Activated CD8-positive, alpha-beta memory T cell treated with anti-CD3 and anti-CD28 coated beads, Interleukin-2, amount 50 U/mL, for 24 hours (primary cell): ENCODE data around the gene MARCHF2.

Experiments
- DNase-seq: peaks from one replicate; pipeline ENCODE4 v3.0.0-alpha.2; 2020; ENCODE audit errors: extremely low read depth

The MARCHF2 gene

GRCh38 chr19:8387688-8388611 is 25.2 kb upstream of the MARCHF2 start:
- no peak for DNase-seq

GRCh38 chr19:8388612-8388958 is 24.5 kb upstream of the MARCHF2 start:
- no peak for DNase-seq

GRCh38 chr19:8389891-8390616 is 23.1 kb upstream of the MARCHF2 start, which contains the start of gene RAB11B:
Gene RAB11B (plus strand): TSS chr19:8390360. CDS start chr19:8390417, 57 bp downstream.
- DNase-seq = peak; percentile 96

GRCh38 chr19:8390617-8390981 is 22.5 kb upstream of the MARCHF2 start:
- peak; percentile 73 for DNase-seq

GRCh38 chr19:8391198-8392016 is 21.7 kb upstream of the MARCHF2 start:
- no peak for DNase-seq

- DNase-seq = no peak
Observed at GRCh38 chr19:8392017-8392591, 21.0 kb upstream of the MARCHF2 start.

- no peak for DNase-seq
Observed at GRCh38 chr19:8393192-8393870, 19.8 kb upstream of the MARCHF2 start.

GRCh38 chr19:8393871-8394250 is 19.2 kb upstream of the MARCHF2 start:
- no peak for DNase-seq

- no peak for DNase-seq
Observed at GRCh38 chr19:8395621-8396082, 17.5 kb upstream of the MARCHF2 start.

GRCh38 chr19:8396185-8396562 is 16.9 kb upstream of the MARCHF2 start:
- DNase-seq = no peak

- DNase-seq = peak; percentile 31
Observed at GRCh38 chr19:8396563-8397203, 16.4 kb upstream of the MARCHF2 start.

- no peak for DNase-seq
Observed at GRCh38 chr19:8397271-8397670, 15.8 kb upstream of the MARCHF2 start.

- no peak for DNase-seq
Observed at GRCh38 chr19:8397746-8398310, 15.3 kb upstream of the MARCHF2 start.

GRCh38 chr19:8398311-8398771 is 14.8 kb upstream of the MARCHF2 start:
- DNase-seq = no peak

- no peak for DNase-seq
Observed at GRCh38 chr19:8399681-8400188, 13.4 kb upstream of the MARCHF2 start.

GRCh38 chr19:8401981-8402411 is 11.1 kb upstream of the MARCHF2 start:
- DNase-seq = no peak

- DNase-seq = no peak
Observed at GRCh38 chr19:8403098-8403819, 9.8 kb upstream of the MARCHF2 start.

- no peak for DNase-seq
Observed at GRCh38 chr19:8403820-8404109, 9.3 kb upstream of the MARCHF2 start.

GRCh38 chr19:8404391-8405151 is 8.5 kb upstream of the MARCHF2 start:
- no peak for DNase-seq
